GM18873 (cell line): Measurements from ENCODE around the gene ELP5.

Experiments
- ATAC-seq: cut with Tn5 transposase; IDR thresholded peaks from one replicate; pipeline ENCODE4 v1.9.1; 2021; ENCODE audit warnings: mild to moderate bottlenecking, moderate library complexity, moderate number of reproducible peaks; ENCODE audit not compliant: unreplicated experiment, low FRiP score

The ELP5 gene

DNA sequence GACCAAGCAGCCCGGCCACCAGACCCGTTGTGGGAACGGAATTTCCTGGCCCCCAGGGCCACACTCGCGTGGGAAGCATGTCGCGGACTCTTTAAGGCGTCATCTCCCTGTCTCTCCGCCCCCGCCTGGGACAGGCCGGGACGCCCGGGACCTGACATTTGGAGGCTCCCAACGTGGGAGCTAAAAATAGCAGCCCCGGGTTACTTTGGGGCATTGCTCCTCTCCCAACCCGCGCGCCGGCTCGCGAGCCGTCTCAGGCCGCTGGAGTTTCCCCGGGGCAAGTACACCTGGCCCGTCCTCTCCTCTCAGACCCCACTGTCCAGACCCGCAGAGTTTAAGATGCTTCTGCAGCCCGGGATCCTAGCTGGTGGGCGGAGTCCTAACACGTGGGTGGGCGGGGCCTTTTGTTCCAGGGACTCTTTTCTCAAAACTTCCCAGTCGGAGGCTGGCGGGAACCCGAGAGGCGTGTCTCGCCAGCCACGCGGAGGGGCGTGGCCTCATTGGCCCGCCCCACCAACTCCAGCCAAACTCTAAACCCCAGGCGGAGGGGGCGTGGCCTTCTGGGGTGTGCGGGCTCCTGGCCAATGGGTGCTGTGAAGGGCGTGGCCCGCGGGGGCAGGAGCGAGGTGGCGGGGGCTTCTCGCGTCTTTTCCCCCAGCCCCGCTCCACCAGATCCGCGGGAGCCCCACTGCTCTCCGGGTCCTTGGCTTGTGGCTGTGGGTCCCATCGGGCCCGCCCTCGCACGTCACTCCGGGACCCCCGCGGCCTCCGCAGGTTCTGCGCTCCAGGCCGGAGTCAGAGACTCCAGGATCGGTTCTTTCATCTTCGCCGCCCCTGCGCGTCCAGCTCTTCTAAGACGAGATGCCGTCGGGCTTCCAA is 29.3 kb downstream of the ELP5 start, which contains the start of gene SLC2A4:
SLC2A4 (plus strand) TSS at position 645 of the 879 bp plus-strand sequence; CDS start at position 862, 217 bp downstream.
- ATAC-seq: no peak

DNA sequence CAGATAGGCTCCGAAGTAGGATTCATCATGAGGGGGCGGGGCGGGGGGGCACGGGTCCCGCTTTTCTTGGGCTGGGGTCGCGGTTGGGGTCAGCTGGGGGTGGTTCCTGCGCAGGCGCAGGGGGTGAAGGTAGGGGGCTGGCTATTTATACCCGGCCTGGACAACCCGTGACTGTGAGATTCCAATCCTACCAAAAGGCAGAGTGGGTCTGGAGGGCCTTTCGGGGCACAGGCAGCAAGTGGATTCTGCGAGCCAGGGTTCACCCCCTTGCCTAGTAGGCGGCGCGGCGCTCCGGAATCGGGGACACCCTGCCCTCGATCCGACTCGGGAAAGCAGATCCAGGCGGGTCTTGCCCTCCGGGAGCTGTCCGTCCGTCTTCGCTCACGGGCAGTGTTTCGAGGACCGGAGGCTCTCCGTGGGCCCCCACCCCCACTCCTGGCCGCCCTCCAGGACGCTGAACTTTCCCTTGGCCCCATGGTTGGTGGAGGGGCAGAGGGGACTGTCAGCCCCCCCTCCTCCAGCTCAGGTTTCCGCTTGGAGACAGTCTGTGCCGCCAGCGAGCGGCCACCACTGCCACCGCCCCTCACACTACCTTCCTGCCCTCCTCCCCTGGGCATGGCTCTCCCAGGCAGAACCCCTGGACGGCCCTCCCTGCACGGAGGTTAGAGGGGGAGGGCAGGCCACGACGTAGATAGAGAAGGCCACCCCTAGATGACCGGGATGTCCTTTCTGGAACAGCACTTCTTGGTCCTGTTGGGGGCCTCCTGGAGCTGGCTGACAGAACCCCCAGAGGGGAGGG is 30.1 kb downstream of the ELP5 start:
- no peak for ATAC-seq

DNA sequence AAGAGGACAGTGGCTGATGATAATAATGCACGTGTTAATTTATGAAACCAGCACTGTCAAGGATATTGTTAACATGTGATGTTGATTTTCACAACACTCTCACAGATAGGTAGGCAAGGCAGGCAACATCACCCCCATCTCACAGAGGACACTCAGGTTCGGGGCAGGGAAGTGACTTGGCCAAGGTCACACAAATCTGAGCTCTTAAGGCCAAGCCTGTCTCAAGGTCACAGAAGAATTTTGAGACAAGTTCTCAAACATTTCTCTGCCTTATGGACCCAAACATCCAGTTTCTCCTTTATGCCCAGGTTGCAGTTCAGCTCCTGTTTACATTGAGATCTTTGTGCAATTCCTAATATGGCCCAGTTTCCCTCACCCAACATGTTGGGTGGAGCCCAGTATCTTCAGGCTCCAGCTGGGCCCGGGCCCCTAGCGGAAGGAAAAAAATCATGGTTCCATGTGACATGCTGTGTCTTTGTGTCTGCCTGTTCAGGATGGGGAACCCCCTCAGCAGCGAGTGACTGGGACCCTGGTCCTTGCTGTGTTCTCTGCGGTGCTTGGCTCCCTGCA is 30.8 kb downstream of the ELP5 start:
- no peak for ATAC-seq

DNA sequence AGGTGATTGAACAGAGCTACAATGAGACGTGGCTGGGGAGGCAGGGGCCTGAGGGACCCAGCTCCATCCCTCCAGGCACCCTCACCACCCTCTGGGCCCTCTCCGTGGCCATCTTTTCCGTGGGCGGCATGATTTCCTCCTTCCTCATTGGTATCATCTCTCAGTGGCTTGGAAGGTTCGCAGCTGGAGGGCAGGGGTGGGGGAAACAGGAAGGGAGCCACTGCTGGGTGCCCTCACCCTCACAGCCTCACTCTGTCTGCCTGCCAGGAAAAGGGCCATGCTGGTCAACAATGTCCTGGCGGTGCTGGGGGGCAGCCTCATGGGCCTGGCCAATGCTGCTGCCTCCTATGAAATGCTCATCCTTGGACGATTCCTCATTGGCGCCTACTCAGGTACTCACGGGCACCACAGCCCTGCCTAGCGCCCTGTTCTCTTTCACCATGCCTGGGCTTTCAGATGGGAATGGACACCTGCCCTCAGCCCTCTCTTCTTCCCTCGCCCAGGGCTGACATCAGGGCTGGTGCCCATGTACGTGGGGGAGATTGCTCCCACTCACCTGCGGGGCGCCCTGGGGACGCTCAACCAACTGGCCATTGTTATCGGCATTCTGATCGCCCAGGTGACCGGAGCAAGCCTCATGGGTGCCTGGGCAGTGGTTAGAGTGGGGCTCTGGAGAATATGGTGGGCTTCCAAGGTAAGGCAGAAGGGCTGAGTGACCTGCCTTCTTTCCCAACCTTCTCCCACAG is 31.6 kb downstream of the ELP5 start:
- no peak for ATAC-seq

DNA sequence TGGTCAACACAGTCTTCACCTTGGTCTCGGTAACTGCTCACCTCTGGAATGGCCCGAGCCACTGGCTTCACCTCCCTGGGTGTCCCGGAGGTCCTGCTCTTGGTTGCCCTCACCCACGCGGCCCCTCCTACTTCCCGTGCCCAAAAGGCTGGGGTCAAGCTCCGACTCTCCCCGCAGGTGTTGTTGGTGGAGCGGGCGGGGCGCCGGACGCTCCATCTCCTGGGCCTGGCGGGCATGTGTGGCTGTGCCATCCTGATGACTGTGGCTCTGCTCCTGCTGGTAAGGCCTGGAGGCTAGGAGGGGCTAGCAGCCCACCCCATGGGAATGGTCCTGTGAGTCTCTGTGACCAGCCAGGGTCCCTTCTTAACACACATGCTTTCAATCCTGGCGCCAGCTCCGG is 32.9 kb downstream of the ELP5 start:
- ATAC-seq: no peak

DNA sequence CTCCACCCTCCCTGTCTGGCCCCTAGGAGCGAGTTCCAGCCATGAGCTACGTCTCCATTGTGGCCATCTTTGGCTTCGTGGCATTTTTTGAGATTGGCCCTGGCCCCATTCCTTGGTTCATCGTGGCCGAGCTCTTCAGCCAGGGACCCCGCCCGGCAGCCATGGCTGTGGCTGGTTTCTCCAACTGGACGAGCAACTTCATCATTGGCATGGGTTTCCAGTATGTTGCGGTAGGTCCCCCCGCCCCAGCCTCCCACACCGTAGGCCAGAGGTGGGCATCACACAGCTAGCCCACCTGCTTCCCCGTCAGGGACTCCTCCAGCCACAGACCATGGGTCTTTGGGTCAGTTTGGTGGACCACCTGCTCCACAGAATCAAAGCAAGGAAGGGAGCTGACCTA is 33.7 kb downstream of the ELP5 start:
- no peak for ATAC-seq

DNA sequence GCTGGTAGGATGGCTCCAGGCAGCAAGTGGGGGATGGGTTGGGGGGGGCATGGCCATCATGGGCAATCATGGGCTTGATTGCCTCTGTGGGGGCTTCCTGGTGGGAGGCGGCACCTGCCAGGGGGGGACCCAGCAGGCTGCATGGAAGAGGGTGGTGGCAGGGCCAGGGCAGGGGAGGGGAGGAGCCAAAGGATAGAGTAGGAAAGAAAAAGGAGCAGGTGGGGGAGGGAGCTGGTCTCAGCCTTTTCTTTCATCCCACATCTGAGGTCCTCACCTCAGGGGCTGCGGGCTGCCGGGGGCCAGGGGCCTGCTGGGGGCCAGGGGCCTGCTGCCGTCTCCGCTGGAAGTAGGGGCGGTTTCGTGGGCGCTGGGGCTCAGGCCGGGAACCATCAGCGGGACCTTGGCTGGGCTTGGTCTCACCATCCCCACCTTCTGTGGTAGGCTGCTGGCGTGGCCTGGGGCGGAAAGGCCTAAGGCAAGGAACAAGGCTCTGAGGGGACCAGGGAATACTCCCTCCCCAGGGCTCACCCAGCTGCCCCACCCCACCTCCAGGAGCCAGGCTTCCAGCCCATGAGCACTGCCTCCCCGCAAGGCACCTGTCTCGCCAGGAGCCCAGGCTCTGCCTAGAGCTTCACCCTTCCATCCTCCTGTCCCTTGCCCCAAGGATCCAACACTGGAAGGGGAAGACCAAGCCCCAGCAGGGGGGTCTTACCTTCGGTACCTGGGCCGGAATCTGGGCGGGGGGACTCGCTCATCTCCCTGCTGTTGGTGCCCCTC is 37.4 kb downstream of the ELP5 start:
- no peak for ATAC-seq

DNA sequence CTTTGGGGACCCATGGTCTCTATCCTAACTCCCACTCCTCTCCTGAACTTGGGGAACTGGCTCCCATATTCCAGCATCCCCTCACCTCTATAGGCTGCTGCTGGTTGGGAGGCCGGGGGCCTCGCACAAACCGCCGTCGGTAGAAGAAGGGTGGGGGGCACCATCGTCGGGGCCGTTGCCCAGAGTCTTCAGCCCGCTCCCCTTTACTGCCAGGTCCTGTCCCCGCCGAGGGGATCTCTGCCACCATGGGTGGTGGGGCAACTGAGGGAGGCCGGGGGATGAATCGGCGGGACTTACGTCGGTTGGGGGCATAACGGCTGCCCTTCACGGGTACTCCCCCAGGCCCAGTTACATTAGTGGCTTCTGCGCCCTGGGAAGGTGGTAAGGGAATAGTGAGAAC is 38.2 kb downstream of the ELP5 start:
- no peak for ATAC-seq

DNA sequence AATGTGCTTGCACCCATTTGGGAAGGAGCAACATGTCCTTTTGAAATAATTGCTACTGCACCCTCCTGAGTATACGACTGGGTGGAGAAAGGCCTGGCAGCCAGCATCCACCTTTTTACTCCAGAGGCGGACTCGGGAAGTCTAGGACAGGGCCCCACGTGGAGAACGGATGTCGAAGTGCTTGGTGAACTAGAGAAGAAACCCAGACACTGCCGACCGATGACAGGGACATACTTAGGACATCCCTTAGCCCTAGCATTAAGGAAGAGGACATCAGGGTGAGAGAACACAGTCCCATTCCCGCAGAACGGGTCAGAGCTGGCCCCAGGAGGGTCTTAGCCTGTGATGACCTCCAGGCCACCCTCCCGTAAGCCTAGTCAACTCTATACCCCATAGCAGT is 38.7 kb downstream of the ELP5 start:
- ATAC-seq: no peak

DNA sequence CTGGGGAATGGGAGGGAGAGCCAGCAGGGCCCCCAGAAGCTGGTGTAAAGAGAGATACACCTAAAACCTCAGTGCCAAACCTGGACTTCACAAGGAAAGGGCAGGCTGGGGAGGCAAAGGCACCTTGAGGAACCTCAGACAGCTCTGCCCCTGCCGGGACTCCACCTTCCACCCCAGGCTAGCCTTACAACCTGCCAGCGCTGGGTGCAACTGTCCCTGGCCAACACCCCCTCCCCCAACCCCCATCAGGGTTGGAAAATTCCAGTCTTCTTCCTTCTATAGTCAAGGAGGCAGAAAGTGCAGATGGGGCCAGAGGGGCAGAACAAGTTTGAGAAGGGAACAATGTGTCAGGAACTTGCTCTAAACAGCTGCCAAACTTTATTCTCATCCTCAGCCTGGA is 40.2 kb downstream of the ELP5 start:
- ATAC-seq: no peak

DNA sequence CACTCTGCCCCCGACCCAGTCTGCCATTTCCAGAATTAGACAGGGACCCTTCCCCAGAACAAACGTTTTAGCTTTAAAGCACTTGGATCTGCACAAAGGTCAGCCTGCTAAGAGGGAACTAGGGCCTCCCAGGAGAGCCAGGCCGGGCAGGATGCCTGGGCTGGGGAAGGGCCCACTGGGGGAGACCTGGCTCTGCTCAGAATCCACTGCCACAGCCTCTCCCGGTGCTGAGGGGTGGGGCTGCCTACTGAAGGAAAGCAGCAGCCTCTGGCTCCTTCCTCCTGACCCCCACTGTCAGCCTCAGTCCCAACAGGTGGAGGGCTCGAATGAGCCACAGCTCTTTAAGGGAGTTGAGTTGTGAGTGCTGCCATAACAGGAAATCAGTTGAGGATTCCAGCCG is 40.7 kb downstream of the ELP5 start:
- ATAC-seq: no peak

DNA sequence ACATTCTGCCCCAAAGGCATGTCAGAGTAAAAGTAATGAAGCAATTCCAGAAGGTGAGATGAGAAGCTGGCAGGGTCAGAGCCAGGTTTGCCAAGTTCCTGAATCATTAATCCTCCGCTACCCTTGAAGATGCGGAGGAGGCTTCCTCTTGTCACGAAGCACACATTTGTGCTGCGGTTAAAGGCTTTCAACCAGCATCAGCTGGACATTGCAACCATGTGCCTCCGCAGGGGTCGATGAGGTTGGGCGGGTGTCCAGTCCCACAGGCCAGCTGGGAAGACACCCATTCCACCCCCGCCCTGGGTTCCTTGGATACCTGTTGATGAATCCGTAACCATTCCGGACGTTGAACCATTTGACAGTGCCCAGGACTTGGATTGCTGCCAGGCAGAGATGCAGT is 41.1 kb downstream of the ELP5 start:
- no peak for ATAC-seq

DNA sequence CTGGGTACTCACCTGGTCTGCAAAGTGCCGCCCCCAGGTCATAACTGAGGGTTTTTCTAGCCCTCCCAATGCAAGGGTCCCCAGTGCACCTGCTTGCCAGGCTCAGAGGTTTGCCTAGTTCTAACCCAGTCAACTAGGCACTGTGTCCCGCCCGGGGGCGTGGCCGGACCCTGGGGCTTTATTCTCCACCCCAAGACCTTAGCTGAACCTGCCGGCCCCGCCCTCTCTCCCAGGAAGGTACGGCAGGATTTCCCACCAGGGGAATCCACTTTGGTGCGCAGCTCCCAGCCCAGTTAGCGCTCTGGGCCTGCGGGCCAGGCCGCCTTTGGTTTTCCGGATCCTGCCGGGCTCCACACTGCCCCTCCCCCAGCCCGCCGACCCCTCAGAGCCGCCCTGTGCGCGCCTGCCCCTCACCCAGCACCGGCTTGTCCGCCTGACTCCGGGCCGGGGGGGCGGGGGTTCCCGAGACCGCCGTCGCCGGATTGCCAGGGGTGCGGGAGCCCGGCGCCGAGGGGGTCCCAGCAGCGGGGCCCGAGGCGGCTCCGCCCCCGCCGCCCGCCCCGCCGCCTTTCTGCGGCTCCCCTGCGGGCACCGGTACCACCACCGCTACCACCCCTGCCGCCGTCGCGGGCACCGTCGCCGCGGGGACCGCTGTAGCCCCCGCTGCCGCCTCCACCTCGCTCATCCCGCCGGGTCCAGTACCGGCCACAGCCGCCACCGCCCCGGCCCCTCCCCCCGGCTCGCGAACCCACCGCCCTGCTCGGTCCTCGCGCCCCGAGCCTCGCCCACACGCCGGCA is 42.0 kb downstream of the ELP5 start:
- no peak for ATAC-seq

DNA sequence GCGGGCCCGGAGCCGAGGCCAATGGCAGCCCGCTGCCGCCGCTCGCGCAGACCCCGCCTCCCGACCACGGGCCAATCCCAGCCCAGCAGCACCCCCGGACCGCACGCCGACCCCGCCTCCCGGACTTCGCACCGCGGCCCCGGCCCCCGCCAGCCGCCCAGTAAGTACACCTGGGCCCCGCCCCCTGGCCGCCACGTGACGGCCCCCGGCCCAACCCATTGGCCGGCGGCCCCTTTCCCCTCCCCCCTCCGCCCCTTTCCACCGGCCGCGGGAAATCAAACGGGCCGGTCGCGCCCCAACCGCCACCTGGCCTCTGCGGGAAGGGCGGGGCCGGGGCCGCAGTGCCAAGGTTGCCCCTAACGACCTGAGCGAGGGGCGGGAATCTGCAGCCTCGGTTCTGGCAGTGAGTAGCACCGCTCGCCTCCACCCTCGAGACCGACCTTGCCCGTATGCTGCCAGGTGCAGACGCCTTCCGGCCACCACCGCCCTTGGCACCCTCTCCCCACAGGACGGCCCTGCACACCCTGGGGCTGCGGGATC is 42.7 kb downstream of the ELP5 start, which contains the start of gene YBX2:
YBX2 (minus strand) TSS at position 26 of the 540 bp plus-strand sequence. CDS start 139 bp downstream, outside the sequence.
- no peak for ATAC-seq

DNA sequence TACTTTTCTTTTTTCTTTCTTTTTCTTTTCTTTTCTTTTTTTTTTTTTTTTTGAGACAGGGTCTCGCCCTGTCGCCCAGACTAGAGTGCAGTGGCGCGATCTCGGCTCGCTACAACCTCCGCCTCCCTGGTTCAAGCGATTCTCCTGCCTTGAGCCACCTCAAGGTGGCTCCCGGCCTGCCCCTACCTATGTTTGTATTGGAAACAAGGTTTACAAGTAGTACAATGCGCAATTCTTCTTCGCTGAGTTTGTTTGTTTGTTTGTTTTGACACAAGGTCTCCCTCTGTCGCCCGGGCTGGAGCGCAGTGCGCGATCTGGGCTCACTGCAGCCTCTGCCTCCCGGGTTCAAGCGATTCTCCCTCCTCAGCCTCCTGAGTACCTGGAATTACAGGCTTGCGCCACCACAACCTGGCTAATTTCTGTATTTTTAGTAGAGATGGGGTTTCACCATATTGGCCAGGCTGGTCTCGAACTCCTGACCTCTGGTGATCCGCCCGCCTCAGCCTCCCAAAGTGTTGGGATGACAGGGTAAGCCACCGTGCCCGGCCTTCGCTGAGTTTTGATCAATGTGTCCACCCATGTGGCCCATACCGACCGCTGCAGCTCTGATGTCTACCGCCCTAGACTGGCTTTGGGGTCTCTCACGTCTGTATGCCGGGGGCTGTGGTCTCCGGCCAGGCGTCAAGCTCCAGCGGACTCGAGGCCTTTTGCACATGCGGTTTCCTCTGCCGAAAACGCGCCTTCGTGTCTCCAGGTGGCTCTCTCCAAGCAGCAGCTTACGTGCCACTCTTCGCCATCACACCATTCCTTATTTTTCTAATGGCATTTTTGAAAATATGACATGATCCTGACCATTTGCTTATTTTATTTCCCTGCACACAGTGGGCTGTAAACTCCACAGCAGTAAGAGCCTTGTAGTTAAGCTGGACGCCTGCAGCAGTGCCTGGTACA is 43.5 kb downstream of the ELP5 start:
- ATAC-seq: no peak

DNA sequence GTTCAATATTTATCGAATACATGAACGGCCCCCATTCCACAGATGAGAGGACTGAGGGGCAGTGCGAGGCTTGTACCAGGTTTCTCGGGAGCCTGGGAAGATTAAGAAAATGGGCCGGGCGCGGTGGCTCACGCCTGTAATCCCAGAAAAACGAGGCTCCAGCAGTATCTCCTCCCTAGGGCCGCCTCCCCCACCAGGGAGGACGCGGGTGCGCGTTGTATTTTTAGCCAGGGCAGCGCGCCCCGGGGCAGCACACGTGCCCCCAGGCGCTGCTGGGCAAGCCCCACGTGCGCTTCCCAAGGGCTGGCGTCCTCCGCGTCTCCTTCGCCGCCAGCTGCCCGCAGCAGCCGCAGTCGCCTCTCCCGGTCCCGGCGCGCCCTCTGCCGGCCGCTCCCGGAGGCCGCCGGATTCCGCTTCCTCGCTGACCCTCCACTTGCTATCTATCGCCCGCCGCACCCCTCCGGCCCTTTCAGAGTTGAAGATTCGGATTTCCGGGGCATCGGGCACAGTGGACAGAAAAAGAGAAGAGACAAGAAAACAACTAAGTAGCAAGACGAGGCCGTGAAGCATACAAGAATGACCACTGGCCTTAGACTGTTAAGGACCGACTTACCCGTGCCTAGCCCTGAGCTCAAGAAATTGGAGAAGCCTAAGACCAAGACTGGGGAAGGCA is 44.3 kb downstream of the ELP5 start:
- no peak for ATAC-seq

DNA sequence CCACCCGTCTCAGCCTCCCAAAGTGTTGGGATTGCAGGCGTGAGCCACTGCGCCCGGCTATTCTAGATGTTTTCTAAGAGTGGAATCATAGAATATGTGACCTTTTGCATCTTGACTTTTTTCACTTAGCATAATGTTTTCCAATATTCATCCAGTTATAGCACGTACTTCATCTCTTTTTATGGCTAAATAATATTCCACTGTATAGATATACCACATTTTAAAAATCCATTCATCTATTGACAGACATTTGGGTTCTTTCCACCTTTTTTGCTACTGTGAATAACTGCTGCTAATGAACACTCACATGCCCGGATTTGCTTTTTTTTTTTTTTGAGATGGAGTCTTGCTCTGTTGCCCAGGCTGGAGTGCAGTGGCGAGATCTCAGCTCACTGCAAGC is 52.2 kb downstream of the ELP5 start:
- no peak for ATAC-seq
